IPS-NIHi7 (cell line): ENCODE measurements around the gene ATRN.
"Not testable (repeated sequence)": the region's sequence is repeated elsewhere in the genome, so short reads cannot be mapped to it uniquely, and the experiment has no call there.

Source experiments
- DNase-seq: peaks from one replicate; pipeline ENCODE4 v3.0.0; 2012; ENCODE audit warnings: mixed read lengths; ENCODE audit errors: extremely low spot score

The ATRN gene

DNA sequence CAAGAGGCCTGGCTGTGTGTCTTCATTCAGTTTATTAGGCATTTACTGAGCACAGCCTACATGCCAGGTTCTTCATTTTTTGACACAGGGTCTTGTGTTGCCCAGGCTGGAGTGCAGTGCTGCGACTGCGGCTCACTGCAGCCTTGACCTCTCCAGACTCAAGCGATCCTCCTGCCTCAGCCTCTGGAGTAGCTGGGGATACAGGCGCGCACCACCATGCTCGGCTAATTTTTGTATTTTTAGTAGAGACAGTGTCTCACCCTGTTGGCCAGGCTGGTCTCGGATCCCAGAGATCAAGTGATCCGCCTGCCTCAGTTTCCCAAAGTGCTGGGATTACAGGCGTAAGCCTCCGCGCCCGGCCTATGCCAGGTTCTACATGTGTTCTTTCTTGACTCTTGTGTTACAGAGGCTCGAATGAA is 601 bp upstream of the ATRN start:
- no peak for DNase-seq

DNA sequence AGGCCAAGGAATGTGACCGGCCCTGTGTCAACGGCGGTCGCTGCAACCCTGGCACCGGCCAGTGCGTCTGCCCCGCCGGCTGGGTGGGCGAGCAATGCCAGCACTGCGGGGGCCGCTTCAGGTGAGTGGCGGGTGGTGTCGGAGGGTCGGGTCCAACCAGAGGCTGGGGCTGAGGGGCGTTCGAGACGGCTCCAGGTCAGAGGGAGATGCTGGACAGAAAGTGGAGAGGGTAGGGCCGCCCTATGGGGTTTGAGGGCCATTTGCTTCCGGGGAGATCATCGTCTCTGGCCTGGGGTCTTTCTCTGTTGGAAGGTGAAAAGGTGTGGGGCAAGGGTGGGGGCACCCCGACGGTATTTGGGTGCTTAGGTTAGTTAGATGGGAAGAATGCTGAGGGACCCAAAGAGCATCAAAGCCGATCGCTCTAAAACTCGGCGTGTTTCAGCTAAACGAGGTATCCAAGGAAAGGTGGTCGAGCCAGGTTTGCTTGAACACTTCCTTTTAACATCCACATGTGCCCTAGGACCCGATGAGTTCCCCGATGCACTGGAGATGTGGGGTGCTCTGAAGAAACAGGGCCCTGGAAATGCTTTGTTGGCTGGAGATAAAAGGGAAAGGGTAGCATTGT is 691 bp downstream of the ATRN start:
- no peak for DNase-seq

DNA sequence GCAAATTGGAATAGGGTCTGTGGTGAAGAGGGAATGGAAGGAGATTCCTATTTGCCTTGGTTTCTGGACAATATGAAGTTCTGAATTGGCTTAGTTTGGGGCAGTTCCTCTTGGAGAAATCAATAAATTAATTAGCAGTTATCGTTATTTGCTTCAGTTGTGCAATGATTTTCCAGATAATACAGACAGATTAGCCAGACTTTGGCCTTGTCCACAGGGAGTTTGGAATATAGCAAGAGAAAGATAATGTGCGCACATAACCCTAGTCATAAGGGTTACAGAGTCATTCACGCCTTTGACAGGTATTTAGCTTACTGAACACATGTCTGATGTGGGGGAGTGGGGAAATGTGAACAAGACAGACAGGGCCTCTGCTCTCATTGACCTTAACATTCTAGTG is 1.3 kb downstream of the ATRN start:
- DNase-seq, result no peak

- no peak for DNase-seq
Measured at GRCh38 chr20:3473324-3473723, 2.5 kb downstream of the ATRN start.

- DNase-seq, result no peak
Measured at GRCh38 chr20:3473944-3474343, 3.1 kb downstream of the ATRN start.

- not testable (repeated sequence) for DNase-seq
Measured at GRCh38 chr20:3477003-3477860, 6.4 kb downstream of the ATRN start.

GRCh38 chr20:3477861-3478544 is 7.2 kb downstream of the ATRN start:
- no peak for DNase-seq

GRCh38 chr20:3479025-3479424 is 8.2 kb downstream of the ATRN start:
- DNase-seq, result no peak

GRCh38 chr20:3479759-3480615 is 9.2 kb downstream of the ATRN start:
- no peak for DNase-seq

DNA sequence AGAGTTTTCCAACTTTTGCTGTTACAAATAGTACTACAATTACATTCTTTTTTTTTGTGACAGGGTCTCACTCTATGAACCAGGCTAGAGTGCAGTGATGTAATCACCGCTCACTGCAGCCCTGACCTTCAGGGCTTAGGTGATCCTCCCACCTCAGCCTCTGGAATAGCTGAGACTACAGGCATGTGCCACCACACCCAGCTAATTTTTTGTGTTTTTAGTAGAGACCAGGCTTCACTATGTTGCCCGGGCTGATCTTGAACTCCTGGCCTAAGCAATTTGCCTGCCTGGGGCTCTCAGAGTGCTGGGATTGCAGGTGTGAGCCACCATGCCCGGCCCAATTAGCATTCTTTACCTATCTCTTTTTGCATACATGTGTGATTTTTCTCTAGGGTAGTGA is 12.5 kb downstream of the ATRN start:
- DNase-seq, result no peak

DNA sequence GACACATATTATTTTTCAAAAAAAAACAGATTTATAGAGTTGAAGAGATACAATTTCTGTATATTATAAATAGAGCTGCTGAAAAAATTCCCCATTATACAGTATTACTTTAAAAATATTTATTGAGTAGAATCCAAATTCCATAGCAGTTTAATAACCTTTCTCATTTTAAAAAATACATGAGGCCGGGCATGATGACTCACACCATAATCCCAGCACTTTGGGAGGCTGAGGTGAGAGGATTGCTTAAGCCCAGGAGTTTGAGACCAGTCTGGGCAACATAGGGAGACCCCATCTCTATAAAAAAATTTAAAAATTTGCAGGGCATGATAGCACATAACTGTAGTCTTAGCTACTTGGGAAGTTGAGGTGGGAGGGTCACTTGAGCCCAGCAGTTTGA is 13.0 kb downstream of the ATRN start:
- no peak for DNase-seq

GRCh38 chr20:3485913-3486312 is 15.1 kb downstream of the ATRN start:
- DNase-seq, result no peak

DNA sequence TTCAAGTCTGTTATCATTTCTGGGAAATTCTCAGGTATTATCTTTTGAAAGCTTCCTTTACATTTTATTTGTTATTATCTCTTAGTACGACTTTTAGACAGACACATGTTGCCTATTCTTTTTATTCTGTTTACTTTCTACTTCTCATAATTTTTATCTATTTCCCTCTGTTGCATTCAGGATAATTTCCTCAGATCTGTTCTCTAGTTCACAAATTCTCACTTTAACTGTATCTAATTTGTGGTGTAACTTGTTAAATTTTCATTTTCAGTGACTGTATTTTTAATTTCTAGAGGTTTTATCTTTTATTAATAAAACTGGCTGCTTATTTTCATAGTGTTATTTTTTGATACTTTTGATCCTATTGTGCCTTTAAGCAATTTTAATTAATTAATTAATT is 16.0 kb downstream of the ATRN start:
- DNase-seq, result no peak

- DNase-seq, result no peak
Measured at GRCh38 chr20:3492669-3493068, 21.9 kb downstream of the ATRN start.

GRCh38 chr20:3494218-3494617 is 23.4 kb downstream of the ATRN start:
- no peak for DNase-seq

DNA sequence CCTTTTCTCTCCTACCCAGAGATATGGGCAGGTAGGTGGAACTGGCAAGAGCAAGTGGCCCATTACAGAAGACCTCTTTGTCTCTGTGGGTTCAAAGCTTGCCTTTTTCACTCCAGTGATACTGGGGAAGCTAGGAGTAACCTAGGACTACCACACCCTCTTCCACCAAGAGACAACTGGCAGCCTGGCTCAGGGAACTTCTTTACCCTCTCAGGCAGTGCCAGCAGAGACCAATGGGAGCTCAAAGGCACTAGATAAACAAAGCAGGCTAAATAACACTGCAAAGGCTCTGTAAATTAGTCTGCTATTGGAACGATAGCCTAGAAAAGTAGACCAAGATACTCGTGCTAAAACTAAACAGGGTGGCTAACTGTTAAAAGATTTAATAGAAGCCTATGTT is 32.1 kb downstream of the ATRN start:
- no peak for DNase-seq

- no peak for DNase-seq
Measured at GRCh38 chr20:3505148-3505547, 34.3 kb downstream of the ATRN start.

DNA sequence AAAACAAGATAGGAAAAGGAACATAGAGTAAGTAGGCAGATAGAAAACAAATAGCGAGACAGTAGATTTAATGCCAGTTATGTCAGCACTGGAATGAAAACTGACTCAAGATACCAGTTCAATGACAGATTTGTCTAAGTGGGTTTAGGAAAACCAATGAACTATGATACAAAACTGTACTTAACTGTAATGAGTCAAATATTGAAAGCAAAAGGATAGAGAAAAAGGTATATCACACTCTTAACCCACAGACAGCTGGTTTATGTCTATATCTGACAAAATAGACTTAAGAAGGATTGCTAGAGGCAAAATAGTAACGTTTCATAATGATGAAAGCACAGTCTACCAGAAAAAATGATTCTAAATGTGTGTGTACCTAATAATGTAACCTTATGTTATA is 38.2 kb downstream of the ATRN start:
- DNase-seq, result no peak

DNA sequence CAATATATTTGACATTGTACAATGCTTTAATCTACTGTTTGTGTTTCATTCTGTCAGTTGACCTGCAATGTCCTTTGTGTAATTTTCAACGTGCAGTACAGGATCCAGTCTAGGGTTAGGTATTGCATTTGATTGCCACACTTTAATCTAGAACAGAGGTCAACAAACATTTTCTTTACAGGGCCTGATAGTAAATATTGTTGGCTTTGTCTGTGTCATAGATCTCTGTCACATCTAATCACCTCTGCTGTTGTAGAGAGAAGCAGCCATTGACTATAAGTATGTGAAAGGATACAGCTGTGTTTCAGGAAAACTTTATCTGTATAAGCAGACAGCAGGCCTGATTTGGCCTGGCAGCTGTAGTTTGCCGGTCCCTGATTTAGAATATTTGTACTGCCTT is 39.3 kb downstream of the ATRN start:
- no peak for DNase-seq

DNA sequence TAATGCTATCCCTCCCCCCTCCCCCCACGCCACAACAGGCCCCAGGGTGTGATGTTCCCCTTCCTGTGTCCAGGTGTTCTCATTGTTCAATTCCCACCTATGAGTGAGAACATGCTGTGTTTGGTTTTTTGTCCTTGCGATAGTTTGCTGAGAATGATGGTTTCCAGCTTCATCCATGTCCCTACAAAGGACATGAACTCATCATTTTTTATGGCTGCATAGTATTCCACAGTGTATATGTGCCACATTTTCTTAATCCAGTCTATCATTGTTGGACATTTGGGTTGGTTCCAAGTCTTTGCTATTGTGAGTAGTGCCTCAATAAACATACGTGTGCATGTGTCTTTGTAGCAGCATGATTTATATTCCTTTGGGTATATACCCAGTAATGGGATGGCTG is 41.4 kb downstream of the ATRN start:
- DNase-seq, result not testable (repeated sequence)

GRCh38 chr20:3514012-3514642 is 43.3 kb downstream of the ATRN start:
- no peak for DNase-seq
